Thyroid gland (tissue), 4 donors: ENCODE measurements around the gene GPRIN3.

Experiments
- CTCF ChIP-seq, 6 experiments: fragments of 200-600 bp in 3 of 6; fragments of 450-650 bp in 3 of 6; sonication (generic) in 3 of 6; IDR thresholded peaks; one replicate each; pipeline ENCODE4 v1.5.1; 2016 to 2019; ENCODE audit warnings: antibody characterized with exemption in 6 of 6, mild to moderate bottlenecking in 2 of 6, inconsistent platforms in 1 of 6, moderate library complexity in 1 of 6
- POLR2A ChIP-seq, 2 donors: fragments of 450-650 bp; IDR thresholded peaks; one replicate each; pipeline ENCODE4 v1.6.1; 2017; ENCODE audit warnings: antibody characterized with exemption in 2 of 2, mild to moderate bottlenecking in 2 of 2, moderate library complexity in 1 of 2

- TF ChIP-seq POLR2A (IDR thresholded peaks at IDR 0.05) (no peak), CTCF (IDR thresholded peaks at IDR 0.05) (no peak)
Measured at GRCh38 chr4:89242864-89243732, 64.5 kb downstream of the GPRIN3 start.
